PC-3 (cell line): Measurements from ENCODE around the gene KRTAP19-8. TPM values are rescaled to one million over a fixed set of nuclear protein-coding genes. Genes with fewer than 3 reads are reported as not detected.

ENCODE experiments used
- ATAC-seq: fragments of 200-7000 bp; cut with Tn5 transposase; 2 replicates; pipeline ENCODE4 v1.9.1; 2020; ENCODE audit warnings: mild to moderate bottlenecking, moderate library complexity
- BruUV-seq: library from RNA; stranded (reverse); fragments of 400-500 nt; replicated peaks from 2 replicates; lab custom pipeline; 2021; lab: Mats Ljungman, UMichigan
- CTCF ChIA-PET: fragments of 300-600 bp; sonication (Branson Sonifier 250); formaldehyde crosslinking; loops from one replicate; lab custom pipeline; 2022; ENCODE audit warnings: antibody characterized with exemption; lab: Charles Lee
- POLR2A ChIA-PET: fragments of 300-600 bp; sonication (Branson Sonifier 250); formaldehyde crosslinking; loops from one replicate; lab custom pipeline; 2022; ENCODE audit warnings: antibody characterized with exemption; ENCODE audit not compliant: unreplicated experiment; lab: Charles Lee
- DNase-seq: peaks from one replicate; pipeline ENCODE4 v3.0.0-alpha.2; 2015
- H2AFZ ChIP-seq: fragments of 300-600 bp; sonication (generic); 2 replicates; pipeline ENCODE4 v1.6.0; 2016; ENCODE audit warnings: antibody characterized with exemption, low read length
- H3F3A ChIP-seq: fragments of 300-600 bp; sonication (generic); one replicate; pipeline ENCODE4 v1.6.0; 2017; ENCODE audit warnings: antibody characterized with exemption, low read length, control low read depth, mild to moderate bottlenecking; ENCODE audit not compliant: unreplicated experiment
- H3K27ac ChIP-seq: fragments of 300-600 bp; sonication (generic); 2 replicates; pipeline ENCODE4 v1.5.1; 2016; ENCODE audit warnings: mild to moderate bottlenecking, low read length
- H3K27me3 ChIP-seq: fragments of 300-600 bp; sonication (generic); 2 replicates; pipeline ENCODE4 v1.6.1; 2016; ENCODE audit warnings: low read length, mixed read lengths
- H3K36me3 ChIP-seq: fragments of 300-600 bp; sonication (generic); 2 replicates; pipeline ENCODE4 v1.6.1; 2016; ENCODE audit warnings: low read depth, mixed run types, low read length, mixed read lengths
- H3K4me1 ChIP-seq: fragments of 300-600 bp; sonication (generic); 2 replicates; pipeline ENCODE4 v1.5.1; 2016; ENCODE audit warnings: low read length; ENCODE audit not compliant: insufficient read depth
- H3K4me2 ChIP-seq: fragments of 300-600 bp; sonication (generic); 2 replicates; pipeline ENCODE4 v1.6.0; 2016; ENCODE audit warnings: low read length
- H3K4me3 ChIP-seq: fragments of 300-600 bp; sonication (generic); 2 replicates; pipeline ENCODE4 v1.5.1; 2016; ENCODE audit warnings: mild to moderate bottlenecking, low read length, mixed read lengths
- H3K79me2 ChIP-seq: fragments of 300-600 bp; sonication (generic); 2 replicates; pipeline ENCODE4 v1.6.1; 2017; ENCODE audit warnings: low read length, mixed read lengths
- H3K9ac ChIP-seq: fragments of 300-600 bp; sonication (generic); 2 replicates; pipeline ENCODE4 v1.6.0; 2016; ENCODE audit warnings: mild to moderate bottlenecking, low read length
- H3K9me2 ChIP-seq: fragments of 300-600 bp; sonication (generic); replicated peaks from 2 replicates; pipeline ENCODE4 v1.6.1; 2016; ENCODE audit warnings: mixed run types, low read length, mixed read lengths
- H3K9me3 ChIP-seq: fragments of 300-600 bp; sonication (generic); 2 replicates; pipeline ENCODE4 v1.6.1; 2016; ENCODE audit warnings: low read length, mixed read lengths
- H4K20me1 ChIP-seq: fragments of 300-600 bp; sonication (generic); 2 replicates; pipeline ENCODE4 v1.6.1; 2016; ENCODE audit warnings: low read length, mixed read lengths
- EZH2 ChIP-seq: fragments of 300-600 bp; sonication (generic); IDR thresholded peaks from one replicate; pipeline ENCODE4 v1.6.1; 2017; ENCODE audit warnings: antibody characterized with exemption, mild to moderate bottlenecking, low read length; ENCODE audit not compliant: unreplicated experiment
- EZH2phosphoT487 ChIP-seq: fragments of 300-600 bp; sonication (generic); IDR thresholded peaks from 2 replicates; pipeline ENCODE4 v1.6.1; 2018; ENCODE audit warnings: mild to moderate bottlenecking, antibody characterized with exemption, low read length, borderline replicate concordance
- intact Hi-C: fragments of 100-400 bp; cut with micrococcal nuclease; formaldehyde crosslinking; loops from 2 replicates; pipeline ENCODE4 v1.9.0; 2023
- total RNA-seq: library from RNA; depleted of rRNA; stranded (reverse); fragments of >200 nt; gene quantifications from 2 replicates; pipeline ENCODE4 v1.2.3, GENCODE V29; 2014
- TF ChIP-seq, protein P1 (sequence below): fragments of 300-600 bp; sonication (generic); conservative IDR thresholded peaks from 2 replicates; pipeline ENCODE4 v1.5.1; 2017; ENCODE audit warnings: antibody characterized with exemption, low read depth, mild to moderate bottlenecking, low read length

Gene KRTAP19-8
- total RNA-seq, 1 experiment from 2014 or later, result not detected

DNA sequence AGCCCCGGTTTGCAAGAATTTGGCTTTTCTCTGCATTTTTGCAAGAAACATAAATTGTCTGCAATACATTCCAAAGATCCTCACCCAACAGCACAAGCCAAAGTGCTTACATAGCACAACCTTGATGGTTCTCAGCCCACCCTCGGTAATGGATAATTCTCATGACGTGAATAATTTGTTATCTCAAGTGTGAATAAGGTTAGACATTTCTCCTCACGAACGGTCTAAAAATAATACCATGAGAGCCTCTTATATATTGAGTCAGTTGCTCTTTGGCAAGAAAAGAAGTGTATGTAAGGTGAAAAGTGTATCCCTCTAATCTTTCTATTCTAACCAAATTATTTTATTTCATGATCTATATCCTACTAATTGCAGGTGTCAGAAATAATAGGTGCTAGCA lies 33.3 kb downstream of the KRTAP19-8 start:
- Histone ChIP-seq H3K4me1 (no peaks in the 10 kb centered on the region), H3K9me2 (no peaks in the 10 kb centered on the region), H3K79me2 (no peaks in the 10 kb centered on the region), H3K9me3 (no peaks in the 10 kb centered on the region), H2AFZ (no peak overlapping the region), H3K36me3 (no peaks in the 10 kb centered on the region), H3K9ac (no peak overlapping the region), H3F3A (no peaks in the 10 kb centered on the region), H3K4me3 (no peak overlapping the region), H4K20me1 (no peaks in the 10 kb centered on the region), H3K27ac (no peak overlapping the region), H3K27me3 (peaks cover 50% of the 10 kb centered on the region), H3K4me2 (no peak overlapping the region)
- no peak for TF ChIP-seq EZH2phosphoT487
- TF ChIP-seq EZH2, result no peak
- TF ChIP-seq, protein P1, sequence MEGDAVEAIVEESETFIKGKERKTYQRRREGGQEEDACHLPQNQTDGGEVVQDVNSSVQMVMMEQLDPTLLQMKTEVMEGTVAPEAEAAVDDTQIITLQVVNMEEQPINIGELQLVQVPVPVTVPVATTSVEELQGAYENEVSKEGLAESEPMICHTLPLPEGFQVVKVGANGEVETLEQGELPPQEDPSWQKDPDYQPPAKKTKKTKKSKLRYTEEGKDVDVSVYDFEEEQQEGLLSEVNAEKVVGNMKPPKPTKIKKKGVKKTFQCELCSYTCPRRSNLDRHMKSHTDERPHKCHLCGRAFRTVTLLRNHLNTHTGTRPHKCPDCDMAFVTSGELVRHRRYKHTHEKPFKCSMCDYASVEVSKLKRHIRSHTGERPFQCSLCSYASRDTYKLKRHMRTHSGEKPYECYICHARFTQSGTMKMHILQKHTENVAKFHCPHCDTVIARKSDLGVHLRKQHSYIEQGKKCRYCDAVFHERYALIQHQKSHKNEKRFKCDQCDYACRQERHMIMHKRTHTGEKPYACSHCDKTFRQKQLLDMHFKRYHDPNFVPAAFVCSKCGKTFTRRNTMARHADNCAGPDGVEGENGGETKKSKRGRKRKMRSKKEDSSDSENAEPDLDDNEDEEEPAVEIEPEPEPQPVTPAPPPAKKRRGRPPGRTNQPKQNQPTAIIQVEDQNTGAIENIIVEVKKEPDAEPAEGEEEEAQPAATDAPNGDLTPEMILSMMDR, result no peak
- intact Hi-C loops, result no loop called here
- ATAC-seq (no peak), DNase-seq (no peak)
- ChIA-PET POLR2A (no interaction called here), CTCF (no interaction called here)
- no TSS peak for BruUV-seq

DNA sequence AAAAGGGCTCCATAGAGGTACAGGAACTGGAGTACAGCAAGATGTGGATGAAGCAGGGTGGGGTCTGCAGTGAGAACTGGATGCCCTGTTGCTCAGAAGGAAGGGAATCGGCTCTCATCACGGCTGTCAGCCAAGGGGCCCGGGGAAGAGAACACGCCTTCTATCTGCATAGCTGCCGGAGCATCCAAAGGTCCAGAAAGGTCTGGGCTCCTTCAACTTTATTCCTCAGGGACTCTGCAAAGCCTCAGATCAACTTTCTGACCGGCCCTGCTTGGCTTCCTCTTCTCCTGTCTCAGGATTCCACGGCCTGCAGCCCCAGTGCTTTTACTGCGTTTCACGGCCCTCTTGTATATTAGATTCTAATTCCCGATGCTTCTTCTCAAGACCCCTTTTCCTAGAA lies 34.8 kb downstream of the KRTAP19-8 start:
- Histone ChIP-seq H3K9me3 (no peaks in the 10 kb centered on the region), H3K9ac (no peak overlapping the region), H3F3A (no peaks in the 10 kb centered on the region), H3K4me2 (no peak overlapping the region), H4K20me1 (no peaks in the 10 kb centered on the region), H3K4me1 (no peaks in the 10 kb centered on the region), H3K79me2 (no peaks in the 10 kb centered on the region), H3K36me3 (no peaks in the 10 kb centered on the region), H3K4me3 (no peak overlapping the region), H3K27me3 (peaks cover 56% of the 10 kb centered on the region), H2AFZ (no peak overlapping the region), H3K27ac (no peak overlapping the region), H3K9me2 (no peaks in the 10 kb centered on the region)
- CTCF ChIA-PET, result no interaction called here
- POLR2A ChIA-PET, result no interaction called here
- intact Hi-C loops, result no loop called here
- no TSS peak for BruUV-seq
- DNase-seq (no peak), ATAC-seq (no peak)
- TF ChIP-seq EZH2phosphoT487 (no peak), EZH2 (no peak)
- TF ChIP-seq, protein P1, result no peak

DNA sequence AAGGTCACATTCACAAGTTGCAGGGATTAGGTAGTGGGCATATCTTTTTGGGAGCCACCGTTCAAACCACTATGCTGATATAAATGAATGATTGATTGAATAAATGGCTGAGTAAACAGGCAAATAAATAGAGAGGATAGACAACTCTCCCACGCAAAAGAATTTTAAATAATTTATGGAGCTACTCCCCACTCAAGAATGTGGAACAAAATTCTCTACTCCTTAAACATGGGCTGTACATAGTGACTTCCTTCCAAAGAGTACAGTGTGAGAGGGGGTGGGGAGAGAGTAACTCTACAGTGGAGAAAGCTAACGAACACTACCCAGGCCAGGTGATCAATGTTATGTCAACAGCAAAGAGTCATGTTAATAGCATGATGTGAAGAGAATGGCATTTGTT lies 40.7 kb downstream of the KRTAP19-8 start:
- ChIA-PET CTCF (no interaction called here), POLR2A (no interaction called here)
- BruUV-seq, result no TSS peak
- Histone ChIP-seq H3K4me1 (no peaks in the 10 kb centered on the region), H3K9me2 (no peaks in the 10 kb centered on the region), H3K9me3 (no peaks in the 10 kb centered on the region), H4K20me1 (no peaks in the 10 kb centered on the region), H3K4me2 (no peak overlapping the region), H3K4me3 (no peak overlapping the region), H3K79me2 (no peaks in the 10 kb centered on the region), H3K36me3 (no peaks in the 10 kb centered on the region), H3K9ac (no peak overlapping the region), H3K27ac (no peak overlapping the region), H3K27me3 (peaks cover 47% of the 10 kb centered on the region), H2AFZ (no peak overlapping the region), H3F3A (no peaks in the 10 kb centered on the region)
- ATAC-seq (no peak), DNase-seq (no peak)
- TF ChIP-seq, protein P1, result no peak
- TF ChIP-seq EZH2phosphoT487 (no peak), EZH2 (no peak)
- intact Hi-C loops, result no loop called here
